ENCODE data around the gene REC8. TPM values are rescaled to one million over a fixed set of nuclear protein-coding genes. Genes with fewer than 3 reads are reported as not detected.

The REC8 gene
- total and polyA plus RNA-seq, 10 of the 15 experiments (the other 5 are each of a cell fraction or from before 2014, with no cell fraction given), result 4.2 to 76.9 (median 29.1) TPM

DNA sequence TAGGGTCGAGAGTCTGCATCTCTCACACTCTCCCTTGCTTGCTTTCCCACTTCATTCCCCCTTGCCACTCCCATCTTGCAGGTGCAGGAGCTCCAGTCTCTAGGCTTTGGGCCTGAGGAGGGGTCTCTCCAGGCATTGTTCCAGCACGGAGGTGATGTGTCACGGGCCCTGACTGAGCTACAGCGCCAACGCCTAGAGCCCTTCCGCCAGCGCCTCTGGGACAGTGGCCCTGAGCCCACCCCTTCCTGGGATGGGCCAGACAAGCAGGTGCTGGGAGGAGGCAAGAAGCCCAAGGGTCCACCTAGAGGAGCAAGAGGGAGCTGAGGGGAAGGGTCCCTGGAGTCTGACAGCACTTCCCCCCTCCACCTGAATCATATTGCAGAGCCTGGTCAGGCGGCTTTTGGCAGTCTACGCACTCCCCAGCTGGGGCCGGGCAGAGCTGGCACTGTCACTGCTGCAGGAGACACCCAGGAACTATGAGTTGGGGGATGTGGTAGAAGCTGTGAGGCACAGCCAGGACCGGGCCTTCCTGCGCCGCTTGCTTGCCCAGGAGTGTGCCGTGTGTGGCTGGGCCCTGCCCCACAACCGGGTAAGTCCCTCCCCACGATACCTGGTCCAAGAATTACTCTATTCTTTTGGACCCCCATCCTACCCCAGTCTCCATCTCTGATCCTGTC is 20.3 kb upstream of the REC8 start:
- POLR2A ChIA-PET, result interaction anchor here (2.0 to 2.6 kb wide), 2 partner anchors 9 to 37 kb away, joined by 9 to 21 read pairs; partner anchors contain the start of genes DCAF11, IRF9 and NRL
- Histone ChIP-seq H3K36me3 (ENCODE audit: control insufficient read depth in 2 of 2, insufficient read depth in 2 of 2, low read length in 1 of 2) (peaks cover 27 to 31% of the 10 kb centered on the region in 2 experiments), H3K9ac (ENCODE audit: control insufficient read depth, insufficient read depth, low read length) (no peak overlapping the region), H2AFZ (ENCODE audit: control insufficient read depth, low read depth, low read length) (no peak overlapping the region), H4K20me1 (ENCODE audit: control insufficient read depth, insufficient read depth) (no peaks in the 10 kb centered on the region), H3K4me1 (ENCODE audit: control insufficient read depth, insufficient read depth, low read length) (no peaks in the 10 kb centered on the region), H3K4me2 (ENCODE audit: control insufficient read depth, insufficient read depth) (no peak overlapping the region), H3K79me2 (ENCODE audit: control insufficient read depth, insufficient read depth, low read length) (peaks cover 29% of the 10 kb centered on the region), H3K27me3 (replicated peaks in 1 of 2; ENCODE audit: control insufficient read depth in 2 of 2, insufficient read depth in 2 of 2, low read length in 1 of 2) (no peaks in the 10 kb centered on the region), H3K9me3 (replicated peaks; ENCODE audit: control insufficient read depth, insufficient read depth, low read length) (no peaks in the 10 kb centered on the region; the same call in 2 of the 3 replicates), H3K4me3 (no peak overlapping the region), H3K27ac (ENCODE audit: control insufficient read depth, insufficient read depth) (no peak overlapping the region)
- BruUV-seq (replicated peaks), result no TSS peak
- SMC1A ChIA-PET (ENCODE audit: uncharacterized antibody, unreplicated experiment), result interaction anchor here (3.6 kb wide), 1 partner anchor 10 kb away, joined by 22 read pairs; the partner anchor contains the start of gene IRF9
- FAIRE-seq (no peak), DNase-seq (ENCODE audit: low read depth, low spot score) (no peak), ATAC-seq (no peak)
- WGBS (ENCODE audit: insufficient coverage, insufficient replicate concordance, low lambda C conversion rate, missing lambda C conversion rate), result 98% methylated on average over 16 of the region's 16 CpGs
- in situ Hi-C loops (cut with MboI), result no loop called here
- CTCF ChIA-PET, result interaction anchor here (2.2 to 8.2 kb wide), 2 partner anchors 9 to 43 kb away, joined by 6 to 63 read pairs; partner anchors contain the start of gene IRF9
- RAD21 ChIA-PET (ENCODE audit: unreplicated experiment), result no interaction called here
- intact Hi-C loops (cut with micrococcal nuclease; ENCODE audit: unreplicated experiment), result no loop called here
- TF ChIP-seq PAX8 (IDR thresholded peaks at IDR 0.05), result no peak
- TF ChIP-seq JUND (IDR thresholded peaks at IDR 0.05; ENCODE audit: low read depth, low read length), result no peak
- TF ChIP-seq PRDM15 (CRISPR knock-in tag; IDR thresholded peaks at IDR 0.05), result no peak
- no peak for TF ChIP-seq CTCF (IDR thresholded peaks at IDR 0.05 in 2 of 3, conservative IDR thresholded peaks at IDR 0.05 in 1 of 3; ENCODE audit: control insufficient read depth in 2 of 3, extremely low read depth in 1 of 3, insufficient read depth in 1 of 3, low read depth in 3 of 3, low read length in 3 of 3)
- TF ChIP-seq NR2C2 (IDR thresholded peaks at IDR 0.05; ENCODE audit: borderline replicate concordance, control insufficient read depth, insufficient read length, low read depth), result no peak
- TF ChIP-seq NBN (IDR thresholded peaks at IDR 0.05), result no peak
- TF ChIP-seq SMC3 (IDR thresholded peaks at IDR 0.05; ENCODE audit: borderline replicate concordance, low read length), result no peak
- no peak for TF ChIP-seq MTA2 (IDR thresholded peaks at IDR 0.05; ENCODE audit: low read depth)
- TF ChIP-seq ATF7 (IDR thresholded peaks at IDR 0.05; ENCODE audit: low read depth), result no peak
- no peak for TF ChIP-seq SMAD5 (IDR thresholded peaks at IDR 0.05; ENCODE audit: low read depth)
- no peak for TF ChIP-seq ZBTB4 (CRISPR knock-in tag; IDR thresholded peaks at IDR 0.05)
- TF ChIP-seq PBX3 (IDR thresholded peaks at IDR 0.05; ENCODE audit: insufficient replicate concordance, low read depth, low read length), result no peak
- TF ChIP-seq TAF1 (IDR thresholded peaks at IDR 0.05; ENCODE audit: borderline replicate concordance, low read depth, low read length), result no peak
- TF ChIP-seq LARP7 (IDR thresholded peaks at IDR 0.05), result no peak
